HFFc6 (cell line): ENCODE measurements around the gene LRIT2. TPM values are rescaled to one million over a fixed set of nuclear protein-coding genes. Genes with fewer than 3 reads are reported as not detected.

Experiments
- DNase-seq: peaks from one replicate; pipeline ENCODE4 v3.0.0-alpha.2; 2018
- H3K27ac Mint-ChIP-seq: 2 replicates; pipeline ENCODE4 v1.8.0; 2020; ENCODE audit warnings: mild to moderate bottlenecking, mixed read lengths
- H3K27me3 Mint-ChIP-seq: 2 replicates; pipeline ENCODE4 v1.8.0; 2021; ENCODE audit warnings: mild to moderate bottlenecking, moderate library complexity, mixed read lengths; ENCODE audit not compliant: insufficient read depth
- H3K36me3 Mint-ChIP-seq: 2 replicates; pipeline ENCODE4 v1.8.0; 2021; ENCODE audit warnings: low read depth, mixed read lengths
- H3K4me1 Mint-ChIP-seq: 2 replicates; pipeline ENCODE4 v1.8.0; 2020; ENCODE audit warnings: low read depth, mixed read lengths
- H3K4me3 Mint-ChIP-seq: 2 replicates; pipeline ENCODE4 v1.8.0; 2020; ENCODE audit warnings: mild to moderate bottlenecking, moderate library complexity, mixed read lengths
- H3K9me3 Mint-ChIP-seq: 2 replicates; pipeline ENCODE4 v1.8.0; 2020; ENCODE audit warnings: mild to moderate bottlenecking, mixed read lengths
- total RNA-seq, 6 experiments: library from RNA; stranded (reverse); fragmentation: NEBNext Ultra II Directional; extraction: Animal tissue kit (Norgen Biotek cat#: 25700); gene quantifications; 2 replicates in 1 of 6; 3 replicates in 5 of 6; pipeline ENCODE4 v1.2.3, GENCODE V29; 2021
- TF ChIP-seq, protein P1 (sequence below): fragments of 200-600 bp; sonication (generic); IDR thresholded peaks from 2 replicates; pipeline ENCODE4 v1.5.0; 2021; ENCODE audit warnings: antibody characterized with exemption, mild to moderate bottlenecking

Gene LRIT2
- total RNA-seq, 6 experiments from 2014 or later = not detected

DNA sequence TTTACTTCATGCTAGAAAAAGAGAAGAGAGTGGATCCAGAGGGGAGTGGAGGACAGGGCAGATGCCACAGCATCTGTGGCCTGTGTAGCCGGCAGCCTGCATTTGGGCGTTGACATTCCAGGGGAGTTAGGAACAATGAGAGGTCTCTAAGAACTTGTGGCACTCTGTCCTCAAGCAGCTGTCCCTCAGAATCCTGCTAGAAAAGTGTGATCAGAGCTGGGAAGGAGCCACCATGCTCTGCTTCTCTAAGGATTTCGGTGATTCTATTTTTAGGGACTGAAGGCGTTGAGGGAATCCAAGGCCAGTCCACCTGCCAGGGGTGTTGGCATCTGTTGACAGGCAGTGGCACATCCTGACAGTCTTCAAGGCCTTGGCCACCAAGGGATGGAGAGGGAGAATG lies 7.6 kb downstream of the LRIT2 start:
- TF ChIP-seq, protein P1, sequence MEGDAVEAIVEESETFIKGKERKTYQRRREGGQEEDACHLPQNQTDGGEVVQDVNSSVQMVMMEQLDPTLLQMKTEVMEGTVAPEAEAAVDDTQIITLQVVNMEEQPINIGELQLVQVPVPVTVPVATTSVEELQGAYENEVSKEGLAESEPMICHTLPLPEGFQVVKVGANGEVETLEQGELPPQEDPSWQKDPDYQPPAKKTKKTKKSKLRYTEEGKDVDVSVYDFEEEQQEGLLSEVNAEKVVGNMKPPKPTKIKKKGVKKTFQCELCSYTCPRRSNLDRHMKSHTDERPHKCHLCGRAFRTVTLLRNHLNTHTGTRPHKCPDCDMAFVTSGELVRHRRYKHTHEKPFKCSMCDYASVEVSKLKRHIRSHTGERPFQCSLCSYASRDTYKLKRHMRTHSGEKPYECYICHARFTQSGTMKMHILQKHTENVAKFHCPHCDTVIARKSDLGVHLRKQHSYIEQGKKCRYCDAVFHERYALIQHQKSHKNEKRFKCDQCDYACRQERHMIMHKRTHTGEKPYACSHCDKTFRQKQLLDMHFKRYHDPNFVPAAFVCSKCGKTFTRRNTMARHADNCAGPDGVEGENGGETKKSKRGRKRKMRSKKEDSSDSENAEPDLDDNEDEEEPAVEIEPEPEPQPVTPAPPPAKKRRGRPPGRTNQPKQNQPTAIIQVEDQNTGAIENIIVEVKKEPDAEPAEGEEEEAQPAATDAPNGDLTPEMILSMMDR = no peak
- Mint-ChIP-seq H3K27ac (no peak overlapping the region), H3K36me3 (no peaks in the 10 kb centered on the region), H3K4me1 (no peaks in the 10 kb centered on the region), H3K27me3 (peaks cover 7% of the 10 kb centered on the region), H3K4me3 (no peak overlapping the region), H3K9me3 (no peaks in the 10 kb centered on the region)
- DNase-seq = no peak

DNA sequence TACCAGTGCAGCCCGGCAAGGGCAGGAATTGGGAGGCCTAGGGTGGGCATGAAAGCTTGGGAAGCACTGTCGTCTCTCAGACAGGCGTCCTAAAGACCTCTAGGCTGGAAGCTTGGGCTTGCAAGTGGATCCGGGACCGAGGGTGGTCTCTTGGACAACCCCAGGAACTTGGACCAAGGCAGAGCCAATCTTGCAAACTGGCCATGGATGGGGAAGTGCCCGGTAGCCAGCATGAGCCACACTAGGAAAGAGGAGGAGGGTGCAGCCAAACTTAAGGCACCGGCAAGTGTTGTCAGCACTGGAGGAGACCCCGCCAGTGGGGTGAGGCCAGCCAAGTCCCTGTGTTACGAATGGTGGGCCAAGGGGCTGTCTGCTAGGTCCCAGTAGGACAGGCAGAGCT lies 8.5 kb downstream of the LRIT2 start:
- no peaks in the 10 kb centered on the region for H3K36me3 Mint-ChIP-seq
- H3K9me3 Mint-ChIP-seq = no peaks in the 10 kb centered on the region
- no peak overlapping the region for H3K27ac Mint-ChIP-seq
- TF ChIP-seq, protein P1 = no peak
- no peaks in the 10 kb centered on the region for H3K4me1 Mint-ChIP-seq
- DNase-seq = no peak
- H3K27me3 Mint-ChIP-seq = peaks cover 10% of the 10 kb centered on the region
- no peak overlapping the region for H3K4me3 Mint-ChIP-seq

DNA sequence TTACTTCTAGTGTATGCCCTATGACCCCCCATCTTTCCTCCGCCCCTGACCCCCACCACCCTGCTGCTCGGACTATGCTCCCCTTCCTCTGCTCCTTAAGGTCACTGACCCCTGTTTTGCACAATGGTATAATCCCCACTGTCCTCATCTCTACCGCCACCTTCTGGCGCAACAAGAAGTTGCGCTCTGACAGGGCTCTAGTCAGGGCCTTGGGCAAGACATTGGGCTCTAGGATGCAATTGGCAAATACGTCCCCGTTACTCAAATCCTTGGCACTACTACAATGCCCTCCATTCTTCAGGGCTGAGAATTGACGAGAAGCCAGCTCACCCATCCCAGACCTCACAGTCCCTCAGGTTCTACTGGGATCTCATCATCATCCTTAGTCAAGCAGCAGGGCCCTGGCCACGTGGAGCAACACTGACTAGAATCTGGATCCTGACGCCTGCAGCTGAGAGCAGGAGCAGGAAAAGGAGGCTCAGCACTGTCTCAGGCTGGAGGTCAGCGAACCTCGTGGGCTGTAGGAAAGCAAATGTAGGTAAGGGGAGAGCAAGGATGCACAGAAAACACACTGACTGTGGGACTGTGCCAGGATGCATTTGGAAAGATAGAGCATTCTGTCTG lies 10.6 kb downstream of the LRIT2 start:
- DNase-seq = no peak
- Mint-ChIP-seq H3K27me3 (peaks cover 18% of the 10 kb centered on the region), H3K4me3 (no peak overlapping the region), H3K9me3 (no peaks in the 10 kb centered on the region), H3K27ac (no peak overlapping the region), H3K36me3 (no peaks in the 10 kb centered on the region), H3K4me1 (no peaks in the 10 kb centered on the region)
- TF ChIP-seq, protein P1 = peak; percentile 57

DNA sequence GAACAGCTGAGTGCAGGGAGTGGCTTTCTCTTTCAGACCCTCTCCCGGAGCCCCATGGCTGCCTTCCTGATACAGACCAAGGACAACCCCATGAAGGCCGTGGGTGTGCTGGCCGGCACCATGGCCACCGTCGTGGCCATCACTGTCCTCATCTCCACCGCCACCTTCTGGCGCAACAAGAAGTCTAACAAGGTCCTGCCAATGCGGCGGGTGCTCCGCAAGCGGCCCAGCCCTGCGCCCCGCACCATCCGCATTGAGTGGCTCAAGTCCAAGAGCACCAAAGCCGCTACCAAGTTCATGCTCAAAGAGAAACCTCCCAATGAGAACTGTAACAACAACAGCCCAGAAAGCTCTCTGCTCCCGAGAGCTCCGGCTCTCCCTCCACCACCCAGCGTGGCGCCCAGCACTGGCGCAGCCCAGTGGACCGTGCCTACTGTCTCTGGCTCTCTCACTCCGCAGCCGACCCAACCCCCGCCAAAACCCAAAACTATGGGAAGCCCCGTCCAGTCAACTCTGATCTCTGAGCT lies 11.2 kb downstream of the LRIT2 start:
- Mint-ChIP-seq H3K27ac (no peak overlapping the region), H3K27me3 (peaks cover 16% of the 10 kb centered on the region), H3K4me1 (no peaks in the 10 kb centered on the region), H3K9me3 (no peaks in the 10 kb centered on the region), H3K4me3 (no peak overlapping the region), H3K36me3 (no peaks in the 10 kb centered on the region)
- TF ChIP-seq, protein P1 = no peak
- DNase-seq = no peak

DNA sequence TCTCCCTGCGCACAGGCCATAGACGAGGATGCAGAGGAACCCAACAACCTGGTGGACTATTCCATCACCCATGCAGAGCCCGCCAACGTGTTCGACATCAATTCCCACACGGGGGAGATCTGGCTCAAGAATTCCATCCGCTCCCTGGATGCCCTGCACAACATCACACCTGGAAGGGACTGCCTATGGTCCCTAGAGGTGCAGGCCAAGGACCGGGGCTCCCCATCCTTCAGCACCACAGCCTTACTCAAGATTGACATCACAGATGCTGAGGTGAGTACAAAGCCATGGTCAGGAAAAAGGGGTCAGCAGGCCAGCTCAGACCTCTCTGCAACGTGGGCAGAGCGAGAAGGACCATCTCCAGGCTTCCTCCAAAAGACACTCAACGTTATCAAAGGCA lies 12.3 kb downstream of the LRIT2 start:
- Mint-ChIP-seq H3K4me1 (no peaks in the 10 kb centered on the region), H3K27ac (no peak overlapping the region), H3K36me3 (no peaks in the 10 kb centered on the region), H3K27me3 (peaks cover 16% of the 10 kb centered on the region), H3K9me3 (no peaks in the 10 kb centered on the region), H3K4me3 (no peak overlapping the region)
- TF ChIP-seq, protein P1 = no peak
- DNase-seq = no peak
